SU-DHL-6 (cell line): Measurements from ENCODE around the gene SDK2.

Experiments
- H2AFZ ChIP-seq: fragments of 200-600 bp; sonication (generic); 2 replicates; pipeline ENCODE4 v1.6.1; 2014; ENCODE audit warnings: low read depth, mild to moderate bottlenecking, moderate library complexity, mixed read lengths, antibody characterized with exemption, low read length; ENCODE audit not compliant: severe bottlenecking
- H3F3A ChIP-seq: fragments of 200-600 bp; shearing (Covaris generic); 2 replicates; pipeline ENCODE4 v1.6.0; 2016; ENCODE audit warnings: antibody characterized with exemption, mild to moderate bottlenecking; ENCODE audit not compliant: insufficient read depth
- H3K27ac ChIP-seq: fragments of 200-600 bp; sonication (generic); 2 replicates; pipeline ENCODE4 v1.5.1; 2016; ENCODE audit warnings: low read depth, mild to moderate bottlenecking, low read length, moderate library complexity, mixed read lengths
- H3K27me3 ChIP-seq: fragments of 200-600 bp; sonication (generic), shearing (Covaris generic); 2 replicates; pipeline ENCODE4 v1.6.0; 2014; ENCODE audit warnings: mild to moderate bottlenecking, low read length
- H3K36me3 ChIP-seq: fragments of 200-600 bp; sonication (generic); 2 replicates; pipeline ENCODE4 v1.6.1; 2014; ENCODE audit warnings: mild to moderate bottlenecking, low read length, mixed read lengths
- H3K4me2 ChIP-seq: fragments of 300-600, 200-600 bp; shearing (Covaris generic), sonication (generic); 2 replicates; pipeline ENCODE4 v1.6.0; 2014; ENCODE audit warnings: low read length, low read depth, mild to moderate bottlenecking; ENCODE audit not compliant: poor library complexity, severe bottlenecking
- H3K4me3 ChIP-seq: fragments of 200-600 bp; sonication (generic); 2 replicates; pipeline ENCODE4 v1.5.1; 2014; ENCODE audit warnings: antibody characterized with exemption, low read length, mild to moderate bottlenecking, mixed read lengths; ENCODE audit not compliant: insufficient read depth, poor library complexity, severe bottlenecking
- H3K79me2 ChIP-seq: fragments of 200-600 bp; sonication (generic); 2 replicates; pipeline ENCODE4 v1.6.1; 2014; ENCODE audit warnings: mild to moderate bottlenecking, low read length, moderate library complexity; ENCODE audit not compliant: insufficient read depth
- H3K9ac ChIP-seq: fragments of 200-600 bp; sonication (generic); 2 replicates; pipeline ENCODE4 v1.7.0; 2014; ENCODE audit warnings: mild to moderate bottlenecking, low read length
- H3K9me2 ChIP-seq: fragments of 200-600 bp; sonication (generic); replicated peaks from 2 replicates; pipeline ENCODE4 v1.6.1; 2014; ENCODE audit warnings: low read length; ENCODE audit not compliant: insufficient read depth
- H3K9me3 ChIP-seq: fragments of 200-600 bp; sonication (generic); 2 replicates; pipeline ENCODE4 v1.6.1; 2014; ENCODE audit warnings: low read length, mixed read lengths; ENCODE audit not compliant: insufficient read depth
- H4K20me1 ChIP-seq: fragments of 200-600 bp; sonication (generic); 2 replicates; pipeline ENCODE4 v1.6.1; 2014; ENCODE audit warnings: low read depth, mild to moderate bottlenecking, antibody characterized with exemption, low read length, moderate library complexity, mixed read lengths
- EZH2phosphoT487 ChIP-seq: fragments of 200-600 bp; sonication (generic), shearing (Covaris generic); conservative IDR thresholded peaks from 2 replicates; pipeline ENCODE4 v1.6.1; 2018; ENCODE audit warnings: mild to moderate bottlenecking, antibody characterized with exemption, low read length, moderate library complexity, mixed read lengths
- TF ChIP-seq, protein P1 (sequence below): fragments of 200-600 bp; sonication (generic); IDR thresholded peaks from one replicate; pipeline ENCODE4 v1.5.1; 2017; ENCODE audit warnings: antibody characterized with exemption, mild to moderate bottlenecking, low read length, moderate library complexity; ENCODE audit not compliant: insufficient read depth, poor library complexity, severe bottlenecking

Gene SDK2

DNA sequence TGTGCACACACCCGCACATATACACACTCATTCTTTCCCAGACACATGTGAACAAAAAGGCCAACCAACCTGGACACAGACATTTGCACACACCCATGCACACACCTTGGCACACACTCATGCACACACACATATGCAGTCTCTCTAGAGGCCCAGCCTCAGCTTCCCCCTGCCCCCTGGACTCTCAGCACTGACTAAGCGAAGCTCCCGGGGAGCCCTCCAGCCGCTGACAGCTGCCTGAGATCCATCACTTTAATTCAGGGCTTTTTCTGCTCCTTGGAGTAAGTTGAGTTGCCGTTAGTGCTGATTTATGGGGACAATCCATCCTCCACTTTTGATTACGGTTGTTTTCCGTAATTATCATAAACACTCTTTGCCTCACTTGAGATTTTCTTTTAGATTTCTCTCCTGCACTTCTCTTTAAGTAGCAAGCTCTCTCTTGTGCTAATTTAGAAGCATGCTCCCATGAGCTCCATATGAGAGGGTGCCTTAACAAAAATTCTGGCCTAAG lies 173.9 kb downstream of the SDK2 start:
- no peaks in the 10 kb centered on the region for H3K27me3 ChIP-seq
- H3K4me3 ChIP-seq, result no peak overlapping the region
- no peaks in the 10 kb centered on the region for H3K9me2 ChIP-seq
- H2AFZ ChIP-seq, result no peak overlapping the region
- no peak overlapping the region for H3K4me2 ChIP-seq
- no peaks in the 10 kb centered on the region for H3K36me3 ChIP-seq
- no peaks in the 10 kb centered on the region for H3K79me2 ChIP-seq
- no peaks in the 10 kb centered on the region for H3K9me3 ChIP-seq
- H3K9ac ChIP-seq, result no peak overlapping the region
- H3F3A ChIP-seq, result no peaks in the 10 kb centered on the region
- no peaks in the 10 kb centered on the region for H4K20me1 ChIP-seq
- no peak for TF ChIP-seq EZH2phosphoT487
- TF ChIP-seq, protein P1, sequence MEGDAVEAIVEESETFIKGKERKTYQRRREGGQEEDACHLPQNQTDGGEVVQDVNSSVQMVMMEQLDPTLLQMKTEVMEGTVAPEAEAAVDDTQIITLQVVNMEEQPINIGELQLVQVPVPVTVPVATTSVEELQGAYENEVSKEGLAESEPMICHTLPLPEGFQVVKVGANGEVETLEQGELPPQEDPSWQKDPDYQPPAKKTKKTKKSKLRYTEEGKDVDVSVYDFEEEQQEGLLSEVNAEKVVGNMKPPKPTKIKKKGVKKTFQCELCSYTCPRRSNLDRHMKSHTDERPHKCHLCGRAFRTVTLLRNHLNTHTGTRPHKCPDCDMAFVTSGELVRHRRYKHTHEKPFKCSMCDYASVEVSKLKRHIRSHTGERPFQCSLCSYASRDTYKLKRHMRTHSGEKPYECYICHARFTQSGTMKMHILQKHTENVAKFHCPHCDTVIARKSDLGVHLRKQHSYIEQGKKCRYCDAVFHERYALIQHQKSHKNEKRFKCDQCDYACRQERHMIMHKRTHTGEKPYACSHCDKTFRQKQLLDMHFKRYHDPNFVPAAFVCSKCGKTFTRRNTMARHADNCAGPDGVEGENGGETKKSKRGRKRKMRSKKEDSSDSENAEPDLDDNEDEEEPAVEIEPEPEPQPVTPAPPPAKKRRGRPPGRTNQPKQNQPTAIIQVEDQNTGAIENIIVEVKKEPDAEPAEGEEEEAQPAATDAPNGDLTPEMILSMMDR, result no peak
- no peak overlapping the region for H3K27ac ChIP-seq

DNA sequence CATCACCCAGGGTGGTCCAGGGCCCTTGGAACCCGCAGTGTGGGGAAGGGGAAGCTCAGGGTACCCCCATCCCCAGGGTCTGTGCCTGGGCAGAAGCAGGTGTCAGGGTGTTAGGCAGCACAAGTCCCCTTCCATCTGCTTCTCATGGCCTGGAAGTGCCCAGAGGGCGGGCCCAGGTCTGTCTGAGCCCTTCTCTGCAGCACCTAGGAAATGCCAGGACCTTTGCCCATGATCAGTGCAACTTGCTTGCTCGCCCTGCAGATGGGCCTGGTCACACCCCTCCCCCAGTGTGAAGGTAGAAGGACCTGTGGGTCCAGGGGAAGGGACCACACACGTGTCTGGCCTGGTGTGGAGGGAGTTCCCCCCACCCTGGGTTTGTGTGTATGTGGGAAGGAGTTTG lies 174.9 kb downstream of the SDK2 start:
- no peak overlapping the region for H3K4me2 ChIP-seq
- no peaks in the 10 kb centered on the region; the same call in 1 of the 2 replicates for H3K27me3 ChIP-seq
- no peak for TF ChIP-seq EZH2phosphoT487
- TF ChIP-seq, protein P1, result no peak
- H3F3A ChIP-seq, result no peaks in the 10 kb centered on the region
- H3K9ac ChIP-seq, result no peak overlapping the region
- no peaks in the 10 kb centered on the region for H3K9me3 ChIP-seq
- H2AFZ ChIP-seq, result no peak overlapping the region
- H3K79me2 ChIP-seq, result no peaks in the 10 kb centered on the region
- no peaks in the 10 kb centered on the region for H3K9me2 ChIP-seq
- H4K20me1 ChIP-seq, result no peaks in the 10 kb centered on the region
- H3K36me3 ChIP-seq, result no peaks in the 10 kb centered on the region
- no peak overlapping the region for H3K4me3 ChIP-seq
- no peak overlapping the region for H3K27ac ChIP-seq

DNA sequence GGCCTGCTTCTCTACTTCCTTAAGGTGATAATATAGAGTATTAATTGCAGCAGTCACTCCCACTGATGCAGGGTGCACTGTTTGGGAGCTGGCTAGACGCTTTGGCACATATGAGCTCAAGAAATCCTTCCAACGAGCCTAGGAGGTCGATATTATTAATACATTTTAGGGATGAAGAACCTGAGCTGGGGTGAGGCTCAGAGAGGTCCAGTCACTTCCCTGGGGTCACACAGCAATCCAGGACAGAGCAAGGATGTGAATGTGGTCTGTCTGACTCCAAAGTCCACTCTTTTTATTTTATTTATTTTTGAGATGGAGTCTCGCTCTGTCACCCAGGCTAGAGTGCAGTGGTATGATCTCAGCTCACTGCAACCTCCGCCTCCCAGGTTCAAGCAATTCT lies 176.0 kb downstream of the SDK2 start:
- Histone ChIP-seq H3K4me2 (no peak overlapping the region), H3K27me3 (no peaks in the 10 kb centered on the region; the same call in 1 of the 2 replicates), H3K4me3 (no peak overlapping the region), H3K9me3 (no peaks in the 10 kb centered on the region), H3K79me2 (no peaks in the 10 kb centered on the region), H4K20me1 (no peaks in the 10 kb centered on the region), H3K9me2 (no peaks in the 10 kb centered on the region), H2AFZ (no peak overlapping the region), H3K9ac (no peak overlapping the region), H3K36me3 (no peaks in the 10 kb centered on the region), H3F3A (no peaks in the 10 kb centered on the region), H3K27ac (no peak overlapping the region)
- TF ChIP-seq, protein P1, result no peak
- no peak for TF ChIP-seq EZH2phosphoT487
